GM12878 (cell line): Measurements from ENCODE around the gene PRTFDC1. TPM values are rescaled to one million over a fixed set of nuclear protein-coding genes. Genes with fewer than 3 reads are reported as not detected.

Experiments used
- ASH2L ChIP-seq: fragments of 300-600, 200-600 bp; sonication (generic); IDR thresholded peaks from 2 replicates; pipeline ENCODE4 v1.6.1; 2017; ENCODE audit warnings: low read depth, mild to moderate bottlenecking, borderline replicate concordance
- ATF7 ChIP-seq: fragments of 450-650 bp; IDR thresholded peaks from 2 replicates; pipeline ENCODE4 v1.6.1; 2016; ENCODE audit warnings: low read depth, mild to moderate bottlenecking
- CHD1 ChIP-seq: IDR thresholded peaks from 2 replicates; pipeline ENCODE4 v1.6.1; 2012; ENCODE audit warnings: low read depth, low read length, improper control_type of control experiment
- IRF4 ChIP-seq: IDR thresholded peaks from 2 replicates; pipeline ENCODE4 v1.6.1; 2011; ENCODE audit warnings: low read depth, low read length
- JUNB ChIP-seq: IDR thresholded peaks from 2 replicates; pipeline ENCODE4 v1.6.1; 2016; ENCODE audit warnings: antibody characterized with exemption, mild to moderate bottlenecking
- LARP7 ChIP-seq: fragments of 450-650 bp; IDR thresholded peaks from 2 replicates; pipeline ENCODE4 v1.6.1; 2017; ENCODE audit warnings: mild to moderate bottlenecking
- NBN ChIP-seq: fragments of 450-650 bp; IDR thresholded peaks from 2 replicates; pipeline ENCODE4 v1.6.1; 2016
- POU2F2 ChIP-seq: IDR thresholded peaks from 3 replicates; pipeline ENCODE4 v1.6.1; 2011; ENCODE audit warnings: low read depth, mild to moderate bottlenecking, low read length, borderline replicate concordance
- RAD51 ChIP-seq: fragments of 450-650 bp; IDR thresholded peaks from 2 replicates; pipeline ENCODE4 v1.6.1; 2016; ENCODE audit warnings: moderate library complexity, mild to moderate bottlenecking, inconsistent platforms
- RB1 ChIP-seq: fragments of 450-650 bp; formaldehyde crosslinking; IDR thresholded peaks from 2 replicates; pipeline ENCODE4 v1.6.1; 2017; ENCODE audit warnings: mild to moderate bottlenecking, borderline replicate concordance
- SP1 ChIP-seq: IDR thresholded peaks from one replicate; pipeline ENCODE4 v1.6.1; 2011; ENCODE audit warnings: low read depth, low read length
- STAT1 ChIP-seq: fragments of 450-650 bp; conservative IDR thresholded peaks from 2 replicates; pipeline ENCODE4 v1.6.1; 2014; ENCODE audit warnings: antibody characterized with exemption, mild to moderate bottlenecking
- TARDBP ChIP-seq: IDR thresholded peaks from 2 replicates; pipeline ENCODE4 v1.6.1; 2016; ENCODE audit warnings: borderline replicate concordance
- ZNF207 ChIP-seq: fragments of 450-650 bp; IDR thresholded peaks from 2 replicates; pipeline ENCODE4 v1.6.1; 2014; ENCODE audit warnings: antibody characterized with exemption, mild to moderate bottlenecking, borderline replicate concordance
- ZNF217 ChIP-seq: fragments of 450-650 bp; IDR thresholded peaks from 2 replicates; pipeline ENCODE4 v1.6.1; 2017; ENCODE audit warnings: antibody characterized with exemption, mild to moderate bottlenecking
- ZNF24 ChIP-seq: fragments of 450-650 bp; IDR thresholded peaks from 2 replicates; pipeline ENCODE4 v1.6.1; 2017; ENCODE audit warnings: antibody characterized with exemption, mild to moderate bottlenecking
- ZNF384 ChIP-seq: IDR thresholded peaks from 2 replicates; pipeline ENCODE4 v1.6.1; 2012; ENCODE audit warnings: low read depth, mild to moderate bottlenecking, low read length, improper control_type of control experiment, borderline replicate concordance
- polyA plus RNA-seq, 11 experiments: library from polyadenylated mRNA; depleted of rRNA in 4 of 11; unstranded in 6 of 11; stranded (reverse) in 5 of 11; fragments of >200 nt; fragmentation: Nextera tagmentation in 4 of 11; fragmentation: Illumina TruSeq in 1 of 11; extraction: Ambion mirVana in 4 of 11; extraction: Trizol in 1 of 11; gene quantifications; 1 replicate in 1 of 11; 2 replicates in 10 of 11; pipeline versions ENCODE4 v1.2.1 to v1.2.3, GENCODE V29; 2011 to 2016; ENCODE audit warnings: inconsistent platforms in 2 of 11, missing spikeins in 2 of 11, low read depth in 1 of 11
- total RNA-seq, 4 experiments: library from RNA; depleted of rRNA in 3 of 4; stranded (reverse); fragments of >200 nt in 3 of 4; fragmentation: Illumina TruSeq in 1 of 4; extraction: Trizol in 1 of 4; gene quantifications; 2 replicates each; pipeline versions ENCODE4 v1.2.1 to v1.2.3, GENCODE V29; 2013 to 2021
- TF ChIP-seq, protein P1 (sequence below): fragments of 150-350 bp; IDR thresholded peaks from 2 replicates; pipeline ENCODE4 v1.6.1; 2016; ENCODE audit warnings: low read depth, low read length
- TF ChIP-seq, protein P2 (sequence below): IDR thresholded peaks from 2 replicates; pipeline ENCODE4 v1.6.1; 2012; ENCODE audit warnings: low read depth, low read length, improper control_type of control experiment
- TF ChIP-seq, protein P3 (sequence below): IDR thresholded peaks from 2 replicates; pipeline ENCODE4 v1.6.1; 2012; ENCODE audit warnings: improper control_type of control experiment, low read depth, low read length; ENCODE audit not compliant: insufficient replicate concordance
- TF ChIP-seq, protein P4 (sequence below): IDR thresholded peaks from 2 replicates; pipeline ENCODE4 v1.6.1; 2011; ENCODE audit warnings: borderline replicate concordance, low read depth, mild to moderate bottlenecking, moderate library complexity, low read length; ENCODE audit not compliant: insufficient read depth, poor library complexity, severe bottlenecking

PRTFDC1 gene
- total and polyA plus RNA-seq, 10 of the 15 experiments (the other 5 are each of a cell fraction or from before 2014, with no cell fraction given): 5.5 to 17.3 (median 11.3) TPM

DNA sequence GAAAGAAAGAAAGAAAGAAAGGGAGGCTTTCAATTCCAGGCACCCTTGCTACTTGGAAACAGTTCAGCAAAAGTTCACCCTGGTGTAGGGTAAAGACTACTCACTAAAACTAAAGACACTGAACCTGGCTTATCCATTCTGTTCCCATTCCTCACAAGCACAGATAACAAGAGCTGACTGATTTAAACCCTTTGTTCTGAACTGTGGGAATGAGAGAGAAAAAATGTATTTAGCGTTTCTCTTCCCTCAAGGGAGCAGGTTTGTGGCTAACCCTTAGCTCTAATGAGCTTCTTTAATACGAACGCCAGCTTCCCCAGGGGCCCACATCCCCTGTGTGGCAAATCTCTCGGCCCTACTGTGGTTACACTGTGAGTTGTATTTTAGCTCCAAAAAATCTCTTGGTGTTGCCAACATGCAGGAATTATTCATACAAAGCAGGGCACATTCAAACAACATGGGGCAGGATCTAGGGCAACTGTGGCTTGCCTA lies 23.3 kb downstream of the PRTFDC1 start (continued):
- TF ChIP-seq, protein P1, sequence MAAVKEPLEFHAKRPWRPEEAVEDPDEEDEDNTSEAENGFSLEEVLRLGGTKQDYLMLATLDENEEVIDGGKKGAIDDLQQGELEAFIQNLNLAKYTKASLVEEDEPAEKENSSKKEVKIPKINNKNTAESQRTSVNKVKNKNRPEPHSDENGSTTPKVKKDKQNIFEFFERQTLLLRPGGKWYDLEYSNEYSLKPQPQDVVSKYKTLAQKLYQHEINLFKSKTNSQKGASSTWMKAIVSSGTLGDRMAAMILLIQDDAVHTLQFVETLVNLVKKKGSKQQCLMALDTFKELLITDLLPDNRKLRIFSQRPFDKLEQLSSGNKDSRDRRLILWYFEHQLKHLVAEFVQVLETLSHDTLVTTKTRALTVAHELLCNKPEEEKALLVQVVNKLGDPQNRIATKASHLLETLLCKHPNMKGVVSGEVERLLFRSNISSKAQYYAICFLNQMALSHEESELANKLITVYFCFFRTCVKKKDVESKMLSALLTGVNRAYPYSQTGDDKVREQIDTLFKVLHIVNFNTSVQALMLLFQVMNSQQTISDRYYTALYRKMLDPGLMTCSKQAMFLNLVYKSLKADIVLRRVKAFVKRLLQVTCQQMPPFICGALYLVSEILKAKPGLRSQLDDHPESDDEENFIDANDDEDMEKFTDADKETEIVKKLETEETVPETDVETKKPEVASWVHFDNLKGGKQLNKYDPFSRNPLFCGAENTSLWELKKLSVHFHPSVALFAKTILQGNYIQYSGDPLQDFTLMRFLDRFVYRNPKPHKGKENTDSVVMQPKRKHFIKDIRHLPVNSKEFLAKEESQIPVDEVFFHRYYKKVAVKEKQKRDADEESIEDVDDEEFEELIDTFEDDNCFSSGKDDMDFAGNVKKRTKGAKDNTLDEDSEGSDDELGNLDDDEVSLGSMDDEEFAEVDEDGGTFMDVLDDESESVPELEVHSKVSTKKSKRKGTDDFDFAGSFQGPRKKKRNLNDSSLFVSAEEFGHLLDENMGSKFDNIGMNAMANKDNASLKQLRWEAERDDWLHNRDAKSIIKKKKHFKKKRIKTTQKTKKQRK: no peak
- TF ChIP-seq CHD1: no peak
- TF ChIP-seq ZNF24: peak; percentile 78; the same call in 1 of the 2 replicates
- no peak for TF ChIP-seq IRF4
- 0 out of 2 replicates have a peak, but pooled peaks have one; percentile 31 for TF ChIP-seq RAD51
- peak; percentile 94; the same call in 1 of the 2 replicates for TF ChIP-seq RB1
- TF ChIP-seq POU2F2: peak; percentile 43; the same call in 1 of the 3 replicates
- TF ChIP-seq ZNF217: peak; percentile 50; the same call in 1 of the 2 replicates
- peak; percentile 65 for TF ChIP-seq ATF7
- no peak for TF ChIP-seq SP1
- TF ChIP-seq, protein P2, sequence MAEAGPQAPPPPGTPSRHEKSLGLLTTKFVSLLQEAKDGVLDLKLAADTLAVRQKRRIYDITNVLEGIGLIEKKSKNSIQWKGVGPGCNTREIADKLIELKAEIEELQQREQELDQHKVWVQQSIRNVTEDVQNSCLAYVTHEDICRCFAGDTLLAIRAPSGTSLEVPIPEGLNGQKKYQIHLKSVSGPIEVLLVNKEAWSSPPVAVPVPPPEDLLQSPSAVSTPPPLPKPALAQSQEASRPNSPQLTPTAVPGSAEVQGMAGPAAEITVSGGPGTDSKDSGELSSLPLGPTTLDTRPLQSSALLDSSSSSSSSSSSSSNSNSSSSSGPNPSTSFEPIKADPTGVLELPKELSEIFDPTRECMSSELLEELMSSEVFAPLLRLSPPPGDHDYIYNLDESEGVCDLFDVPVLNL: no peak
- TF ChIP-seq ZNF207: no peak
- TF ChIP-seq LARP7: no peak
- no peak for TF ChIP-seq TARDBP
- TF ChIP-seq NBN: peak; percentile 48
- TF ChIP-seq JUNB: no peak
- TF ChIP-seq ASH2L: no peak
- TF ChIP-seq, protein P3, sequence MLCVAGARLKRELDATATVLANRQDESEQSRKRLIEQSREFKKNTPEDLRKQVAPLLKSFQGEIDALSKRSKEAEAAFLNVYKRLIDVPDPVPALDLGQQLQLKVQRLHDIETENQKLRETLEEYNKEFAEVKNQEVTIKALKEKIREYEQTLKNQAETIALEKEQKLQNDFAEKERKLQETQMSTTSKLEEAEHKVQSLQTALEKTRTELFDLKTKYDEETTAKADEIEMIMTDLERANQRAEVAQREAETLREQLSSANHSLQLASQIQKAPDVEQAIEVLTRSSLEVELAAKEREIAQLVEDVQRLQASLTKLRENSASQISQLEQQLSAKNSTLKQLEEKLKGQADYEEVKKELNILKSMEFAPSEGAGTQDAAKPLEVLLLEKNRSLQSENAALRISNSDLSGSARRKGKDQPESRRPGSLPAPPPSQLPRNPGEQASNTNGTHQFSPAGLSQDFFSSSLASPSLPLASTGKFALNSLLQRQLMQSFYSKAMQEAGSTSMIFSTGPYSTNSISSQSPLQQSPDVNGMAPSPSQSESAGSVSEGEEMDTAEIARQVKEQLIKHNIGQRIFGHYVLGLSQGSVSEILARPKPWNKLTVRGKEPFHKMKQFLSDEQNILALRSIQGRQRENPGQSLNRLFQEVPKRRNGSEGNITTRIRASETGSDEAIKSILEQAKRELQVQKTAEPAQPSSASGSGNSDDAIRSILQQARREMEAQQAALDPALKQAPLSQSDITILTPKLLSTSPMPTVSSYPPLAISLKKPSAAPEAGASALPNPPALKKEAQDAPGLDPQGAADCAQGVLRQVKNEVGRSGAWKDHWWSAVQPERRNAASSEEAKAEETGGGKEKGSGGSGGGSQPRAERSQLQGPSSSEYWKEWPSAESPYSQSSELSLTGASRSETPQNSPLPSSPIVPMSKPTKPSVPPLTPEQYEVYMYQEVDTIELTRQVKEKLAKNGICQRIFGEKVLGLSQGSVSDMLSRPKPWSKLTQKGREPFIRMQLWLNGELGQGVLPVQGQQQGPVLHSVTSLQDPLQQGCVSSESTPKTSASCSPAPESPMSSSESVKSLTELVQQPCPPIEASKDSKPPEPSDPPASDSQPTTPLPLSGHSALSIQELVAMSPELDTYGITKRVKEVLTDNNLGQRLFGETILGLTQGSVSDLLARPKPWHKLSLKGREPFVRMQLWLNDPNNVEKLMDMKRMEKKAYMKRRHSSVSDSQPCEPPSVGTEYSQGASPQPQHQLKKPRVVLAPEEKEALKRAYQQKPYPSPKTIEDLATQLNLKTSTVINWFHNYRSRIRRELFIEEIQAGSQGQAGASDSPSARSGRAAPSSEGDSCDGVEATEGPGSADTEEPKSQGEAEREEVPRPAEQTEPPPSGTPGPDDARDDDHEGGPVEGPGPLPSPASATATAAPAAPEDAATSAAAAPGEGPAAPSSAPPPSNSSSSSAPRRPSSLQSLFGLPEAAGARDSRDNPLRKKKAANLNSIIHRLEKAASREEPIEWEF: peak; percentile 95
- peak; percentile 23; the same call in 1 of the 2 replicates for TF ChIP-seq ZNF384
- TF ChIP-seq STAT1: no peak
- TF ChIP-seq, protein P4, sequence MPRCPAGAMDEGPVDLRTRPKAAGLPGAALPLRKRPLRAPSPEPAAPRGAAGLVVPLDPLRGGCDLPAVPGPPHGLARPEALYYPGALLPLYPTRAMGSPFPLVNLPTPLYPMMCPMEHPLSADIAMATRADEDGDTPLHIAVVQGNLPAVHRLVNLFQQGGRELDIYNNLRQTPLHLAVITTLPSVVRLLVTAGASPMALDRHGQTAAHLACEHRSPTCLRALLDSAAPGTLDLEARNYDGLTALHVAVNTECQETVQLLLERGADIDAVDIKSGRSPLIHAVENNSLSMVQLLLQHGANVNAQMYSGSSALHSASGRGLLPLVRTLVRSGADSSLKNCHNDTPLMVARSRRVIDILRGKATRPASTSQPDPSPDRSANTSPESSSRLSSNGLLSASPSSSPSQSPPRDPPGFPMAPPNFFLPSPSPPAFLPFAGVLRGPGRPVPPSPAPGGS: no peak
